BE2C (cell line): ENCODE measurements around the gene RNASEH2C.

Source experiments
- DNase-seq: peaks from one replicate; pipeline ENCODE4 v3.0.0-alpha.2; 2020
- H3K27me3 ChIP-seq: fragments of 250-450 bp; sonication (Bioruptor Pico); 2 replicates; pipeline ENCODE4 v1.5.1; 2020; ENCODE audit warnings: mild to moderate bottlenecking
- H3K36me3 ChIP-seq: fragments of 250-450 bp; sonication (Bioruptor Pico); 2 replicates; pipeline ENCODE4 v1.5.1; 2020; ENCODE audit warnings: mild to moderate bottlenecking
- H3K4me1 ChIP-seq: fragments of 250-450 bp; sonication (Bioruptor Pico); 2 replicates; pipeline ENCODE4 v1.5.1; 2020
- H3K4me3 ChIP-seq: 2 replicates; pipeline ENCODE4 v1.5.1; 2011; ENCODE audit warnings: low read depth, low read length
- H3K9me3 ChIP-seq: fragments of 250-450 bp; sonication (Bioruptor Pico); 2 replicates; pipeline ENCODE4 v1.5.1; 2020
- TF ChIP-seq, protein P1 (sequence below): IDR thresholded peaks from 2 replicates; pipeline ENCODE4 v1.5.1; 2012; ENCODE audit warnings: mild to moderate bottlenecking, low read depth, low read length

The RNASEH2C gene

DNA sequence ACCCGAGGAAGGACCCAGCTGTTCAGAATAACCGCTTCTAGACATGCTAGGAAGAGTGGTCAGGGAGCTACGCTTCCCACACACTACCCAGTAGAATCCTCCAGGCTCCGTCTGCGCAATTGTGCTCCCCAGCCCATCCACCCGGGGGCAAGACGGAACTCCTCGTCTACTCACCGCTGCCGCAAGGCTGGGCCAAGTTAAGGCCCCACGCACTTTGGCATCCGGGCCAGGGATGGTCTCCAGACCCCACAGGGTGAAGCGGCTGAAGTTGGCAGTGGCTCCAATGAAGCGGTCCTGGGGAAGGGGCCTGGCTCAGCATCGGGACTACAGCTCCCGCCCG lies 757 bp downstream of the RNASEH2C start:
- peaks cover 4% of the 10 kb centered on the region; the same call in 1 of the 2 replicates for H3K4me1 ChIP-seq
- peak; percentile 34 for DNase-seq
- H3K9me3 ChIP-seq, result no peaks in the 10 kb centered on the region
- peaks cover 7% of the 10 kb centered on the region for H3K27me3 ChIP-seq
- TF ChIP-seq, protein P1, sequence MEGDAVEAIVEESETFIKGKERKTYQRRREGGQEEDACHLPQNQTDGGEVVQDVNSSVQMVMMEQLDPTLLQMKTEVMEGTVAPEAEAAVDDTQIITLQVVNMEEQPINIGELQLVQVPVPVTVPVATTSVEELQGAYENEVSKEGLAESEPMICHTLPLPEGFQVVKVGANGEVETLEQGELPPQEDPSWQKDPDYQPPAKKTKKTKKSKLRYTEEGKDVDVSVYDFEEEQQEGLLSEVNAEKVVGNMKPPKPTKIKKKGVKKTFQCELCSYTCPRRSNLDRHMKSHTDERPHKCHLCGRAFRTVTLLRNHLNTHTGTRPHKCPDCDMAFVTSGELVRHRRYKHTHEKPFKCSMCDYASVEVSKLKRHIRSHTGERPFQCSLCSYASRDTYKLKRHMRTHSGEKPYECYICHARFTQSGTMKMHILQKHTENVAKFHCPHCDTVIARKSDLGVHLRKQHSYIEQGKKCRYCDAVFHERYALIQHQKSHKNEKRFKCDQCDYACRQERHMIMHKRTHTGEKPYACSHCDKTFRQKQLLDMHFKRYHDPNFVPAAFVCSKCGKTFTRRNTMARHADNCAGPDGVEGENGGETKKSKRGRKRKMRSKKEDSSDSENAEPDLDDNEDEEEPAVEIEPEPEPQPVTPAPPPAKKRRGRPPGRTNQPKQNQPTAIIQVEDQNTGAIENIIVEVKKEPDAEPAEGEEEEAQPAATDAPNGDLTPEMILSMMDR, result no peak
- H3K36me3 ChIP-seq, result peaks cover 49% of the 10 kb centered on the region
- peak overlapping the region; percentile 75 for H3K4me3 ChIP-seq

- peaks cover 57% of the 10 kb centered on the region for H3K36me3 ChIP-seq
- DNase-seq, result no peak
These were observed 1.6 kb downstream of the RNASEH2C start for GRCh38 chr11:65718964-65719492.

DNA sequence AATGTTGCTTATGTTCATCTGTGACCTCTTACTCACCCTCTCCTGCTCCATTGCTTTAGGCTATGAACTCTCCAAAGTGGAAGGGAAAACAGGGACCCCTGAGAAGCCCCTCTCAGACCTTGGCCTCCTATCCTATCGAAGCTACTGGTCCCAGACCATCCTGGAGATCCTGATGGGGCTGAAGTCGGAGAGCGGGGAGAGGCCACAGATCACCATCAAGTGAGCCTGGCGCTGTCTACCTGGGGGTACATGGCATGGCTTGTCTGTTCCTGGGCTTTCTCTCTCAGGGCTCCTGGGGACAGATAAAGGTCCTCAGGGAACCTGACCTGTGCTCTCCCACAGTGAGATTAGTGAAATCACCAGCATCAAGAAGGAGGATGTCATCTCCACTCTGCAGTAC lies 2.1 kb downstream of the RNASEH2C start:
- TF ChIP-seq, protein P1, result no peak
- H3K36me3 ChIP-seq, result peaks cover 62% of the 10 kb centered on the region
- H3K27me3 ChIP-seq, result no peaks in the 10 kb centered on the region
- H3K4me3 ChIP-seq, result no peak overlapping the region
- DNase-seq, result no peak
- H3K9me3 ChIP-seq, result no peaks in the 10 kb centered on the region
- peaks cover 4% of the 10 kb centered on the region; the same call in 1 of the 2 replicates for H3K4me1 ChIP-seq

More at GRCh38 chr11:65718964-65719492, 1.6 kb downstream of the RNASEH2C start:
- TF ChIP-seq, protein P1, result no peak
- Histone ChIP-seq H3K4me1 (peaks cover 4% of the 10 kb centered on the region; the same call in 1 of the 2 replicates), H3K9me3 (no peaks in the 10 kb centered on the region), H3K27me3 (peaks cover 2% of the 10 kb centered on the region), H3K4me3 (peak overlapping the region; percentile 75)

GRCh38 chr11:65717906-65718305 lies 2.7 kb downstream of the RNASEH2C start:
- DNase-seq, result no peak
- H3K4me3 ChIP-seq, result no peak overlapping the region
- no peaks in the 10 kb centered on the region for H3K27me3 ChIP-seq
- TF ChIP-seq, protein P1, result no peak
- H3K36me3 ChIP-seq, result peaks cover 68% of the 10 kb centered on the region
- no peaks in the 10 kb centered on the region for H3K9me3 ChIP-seq
- H3K4me1 ChIP-seq, result peaks cover 5% of the 10 kb centered on the region

DNA sequence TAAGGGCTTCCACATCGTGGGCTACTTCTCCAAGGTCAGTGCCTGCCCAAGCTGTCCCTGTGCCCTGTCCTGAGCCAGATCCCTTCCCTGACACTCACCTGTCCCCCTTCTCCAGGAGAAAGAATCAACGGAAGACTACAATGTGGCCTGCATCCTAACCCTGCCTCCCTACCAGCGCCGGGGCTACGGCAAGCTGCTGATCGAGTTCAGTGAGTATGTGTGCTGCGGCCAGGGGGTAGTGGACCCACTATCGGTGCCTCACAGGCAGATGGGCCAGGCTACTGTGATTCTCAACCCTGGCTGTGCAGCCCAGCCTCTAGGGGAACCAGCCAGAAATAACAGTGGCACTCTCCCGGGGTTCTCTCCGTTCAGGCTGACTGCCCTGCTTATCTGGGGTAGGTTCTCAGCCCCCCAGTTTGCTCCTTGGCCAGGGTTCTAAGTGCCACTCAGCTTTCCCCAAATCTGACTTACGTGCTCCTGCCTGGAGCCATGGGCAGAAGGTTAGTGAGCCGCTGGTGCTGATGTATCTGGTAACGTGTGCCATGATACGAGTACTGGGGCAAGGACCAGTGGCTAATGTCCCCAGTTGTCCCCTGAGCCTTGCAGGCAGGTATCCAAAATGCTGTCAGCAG lies 3.7 kb downstream of the RNASEH2C start:
- H3K27me3 ChIP-seq, result no peaks in the 10 kb centered on the region
- no peaks in the 10 kb centered on the region for H3K9me3 ChIP-seq
- H3K36me3 ChIP-seq, result peaks cover 70% of the 10 kb centered on the region
- TF ChIP-seq, protein P1, result no peak
- DNase-seq, result no peak
- H3K4me3 ChIP-seq, result no peak overlapping the region
- peaks cover 8% of the 10 kb centered on the region for H3K4me1 ChIP-seq

GRCh38 chr11:65716302-65716701 lies 4.3 kb downstream of the RNASEH2C start:
- H3K36me3 ChIP-seq, result peaks cover 70% of the 10 kb centered on the region
- H3K4me1 ChIP-seq, result peaks cover 8% of the 10 kb centered on the region
- H3K9me3 ChIP-seq, result no peaks in the 10 kb centered on the region
- TF ChIP-seq, protein P1, result no peak
- H3K27me3 ChIP-seq, result no peaks in the 10 kb centered on the region
- DNase-seq, result no peak
- no peak overlapping the region for H3K4me3 ChIP-seq
